Upper lobe of left lung (tissue), 6 donors: ENCODE data around the gene SYNGAP1. TPM values are rescaled to one million over a fixed set of nuclear protein-coding genes. Genes with fewer than 3 reads are reported as not detected.

ENCODE experiments used
- ATAC-seq, 2 donors: fragments of 200-7000 bp; cut with Tn5 transposase; one replicate each; pipeline ENCODE4 v1.9.1; 2022; ENCODE audit warnings: mild to moderate bottlenecking in 2 of 2, moderate library complexity in 2 of 2; ENCODE audit not compliant: low FRiP score in 2 of 2
- DNase-seq, 2 donors: peaks; one replicate each; pipeline ENCODE4 v3.0.0-alpha.2; 2019 to 2020
- H3K27ac ChIP-seq, 4 donors: fragments of 200-600 bp; sonication (generic); one replicate each; pipeline ENCODE4 v1.5.1; 2016 to 2019
- H3K27me3 ChIP-seq, 4 donors: fragments of 200-600 bp; sonication (generic); one replicate each; pipeline ENCODE4 v1.5.1; 2017 to 2019
- H3K36me3 ChIP-seq, 4 donors: fragments of 200-600 bp; sonication (generic); one replicate each; pipeline ENCODE4 v1.5.1; 2016 to 2019
- H3K4me1 ChIP-seq, 4 donors: fragments of 200-600 bp; sonication (generic); one replicate each; pipeline ENCODE4 v1.5.1; 2018 to 2019
- H3K4me3 ChIP-seq, 4 donors: fragments of 200-600 bp; sonication (generic); one replicate each; pipeline ENCODE4 v1.5.1; 2017 to 2019; ENCODE audit warnings: mild to moderate bottlenecking in 2 of 4, moderate library complexity in 1 of 4
- H3K9me3 ChIP-seq, 4 donors: fragments of 200-600 bp; sonication (generic); one replicate each; pipeline ENCODE4 v1.5.1; 2018 to 2019
- CTCF ChIP-seq, 6 experiments: fragments of 450-650 bp in 4 of 6; fragments of 200-600 bp in 2 of 6; sonication (generic) in 2 of 6; IDR thresholded peaks; one replicate each; pipeline ENCODE4 v1.5.1; 2016 to 2019; ENCODE audit warnings: antibody characterized with exemption in 6 of 6
- EP300 ChIP-seq, 4 donors: sonication (generic); formaldehyde crosslinking; IDR thresholded peaks; one replicate each; pipeline ENCODE4 v1.5.1; 2017; ENCODE audit warnings: antibody characterized with exemption in 4 of 4, control low read depth in 2 of 4
- POLR2A ChIP-seq, 4 donors: fragments of 450-650 bp; IDR thresholded peaks; one replicate each; pipeline ENCODE4 v1.5.1; 2016 to 2017; ENCODE audit warnings: antibody characterized with exemption in 4 of 4, mild to moderate bottlenecking in 2 of 4
- POLR2AphosphoS5 ChIP-seq, 2 donors: sonication (generic); formaldehyde crosslinking; IDR thresholded peaks; one replicate each; pipeline ENCODE4 v1.5.1; 2017; ENCODE audit warnings: antibody characterized with exemption in 2 of 2
- WGBS, 2 donors: methylation state at CpG; one replicate each; pipeline ENCODE4 v1.1.5; 2017 to 2018; 5-methylcytosine and 5-hydroxymethylcytosine counted together
- total RNA-seq, 6 donors: library from RNA; depleted of rRNA in 4 of 6; stranded (reverse); fragments of >200 nt in 4 of 6; gene quantifications; one replicate each; pipeline versions ENCODE4 v1.1.0 to v1.2.1, GENCODE V29; 2016 to 2021
- donor health status: DM: no; HTN: no; CAD: no; lungs with moderate emphysema.
- donor health status: DM: no; HTN: yes; CAD: no; lungs with severe emphysema.

Gene SYNGAP1
- total RNA-seq, 6 donors from 2014 or later: 8.2 to 57.6 (median 19.5) TPM

DNA sequence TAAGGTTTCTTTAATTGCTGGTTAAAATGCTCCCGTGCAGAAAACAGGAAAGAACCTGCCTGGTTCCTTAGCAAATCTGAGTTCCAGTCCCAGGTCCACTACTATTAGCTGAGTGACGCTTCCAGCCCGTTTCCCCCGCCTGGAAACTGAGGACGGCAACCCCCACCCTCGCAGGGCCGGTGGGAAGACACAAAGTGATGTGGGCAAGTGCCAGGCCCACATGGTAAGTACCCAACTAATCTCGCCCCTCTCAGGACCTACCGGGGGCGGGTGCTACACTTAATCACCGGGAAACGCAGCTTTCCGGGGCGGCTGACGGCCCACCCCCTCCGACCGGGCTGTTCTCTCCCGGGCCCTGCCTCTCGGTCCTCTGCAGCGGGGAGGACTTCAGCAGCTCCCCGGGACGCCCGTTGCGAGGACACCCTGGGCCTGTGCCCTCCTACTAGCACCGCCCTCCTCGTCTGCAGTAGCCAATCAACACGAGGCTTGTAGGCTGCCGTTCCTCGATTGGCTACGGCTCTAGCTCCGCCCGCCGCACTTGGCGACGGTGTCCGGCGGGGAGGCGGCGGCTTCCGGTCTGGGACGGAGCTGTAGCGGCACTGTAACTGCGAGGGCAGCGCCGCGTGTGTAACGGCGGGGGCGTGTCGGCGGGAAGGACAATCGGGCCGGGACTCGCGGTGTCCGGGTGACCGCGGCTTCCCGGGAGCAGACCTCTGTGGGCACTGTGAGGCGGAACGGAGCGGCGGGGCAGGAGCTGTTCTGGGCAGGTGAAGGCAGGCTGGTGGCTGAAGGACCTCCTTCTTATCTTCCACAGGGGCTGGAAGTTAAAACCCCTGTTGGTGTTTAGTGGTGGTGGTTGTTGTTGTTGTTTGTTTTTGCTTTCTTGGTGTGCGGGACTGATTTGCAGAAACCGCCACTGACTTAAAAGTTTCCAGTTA, 34.4 kb downstream of the SYNGAP1 start, which contains the start of gene ZBTB9:
TSS of gene ZBTB9 (plus strand) at position 568 of the 938 bp plus-strand sequence. CDS start 525 bp downstream, outside the sequence.
- no peaks in the 10 kb centered on the region for H3K27me3 ChIP-seq
- H3K4me3 ChIP-seq: peak within 1 kb of the TSS; percentile 74 to 90 (median 80)
- peak within 1 kb of the TSS; percentile 70 to 91 (median 81) for H3K27ac ChIP-seq
- peak in 2 of 4 donors; percentile 62 to 93 for TF ChIP-seq POLR2A (IDR thresholded peaks at IDR 0.05)
- peak; percentile 88 to 93 for TF ChIP-seq POLR2AphosphoS5 (IDR thresholded peaks at IDR 0.05)
- TF ChIP-seq EP300 (IDR thresholded peaks at IDR 0.05): no peak
- TF ChIP-seq CTCF (IDR thresholded peaks at IDR 0.05): peak in 3 of 6 experiments; percentile 6 to 32 (median 22)
- 0% methylated on average over 10 to 55 of the region's 65 CpGs for WGBS, 2 donors
- peaks cover 17 to 31% (median 21%) of the 10 kb centered on the region in 4 donors for H3K4me1 ChIP-seq
- peak; percentile 99 for ATAC-seq
- no peaks in the 10 kb centered on the region for H3K9me3 ChIP-seq
- DNase-seq: peak; percentile 97
- H3K36me3 ChIP-seq: peaks cover 0 to 9% (median 0%) of the 10 kb centered on the region in 4 donors

DNA sequence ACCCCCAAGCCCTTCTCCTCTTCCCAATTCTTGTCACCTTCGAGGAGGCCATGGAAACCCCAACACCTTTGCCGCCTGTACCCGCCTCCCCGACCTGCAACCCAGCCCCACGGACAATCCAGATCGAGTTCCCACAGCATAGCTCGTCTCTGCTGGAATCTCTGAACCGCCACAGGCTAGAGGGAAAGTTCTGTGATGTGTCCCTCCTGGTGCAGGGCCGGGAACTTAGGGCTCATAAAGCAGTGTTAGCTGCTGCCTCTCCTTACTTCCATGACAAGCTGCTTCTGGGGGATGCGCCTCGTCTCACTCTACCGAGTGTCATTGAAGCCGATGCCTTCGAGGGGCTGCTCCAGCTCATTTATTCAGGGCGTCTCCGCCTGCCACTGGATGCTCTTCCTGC, 35.2 kb downstream of the SYNGAP1 start:
- DNase-seq: no peak
- no peak for ATAC-seq
- Histone ChIP-seq H3K4me1 (peaks cover 15 to 31% (median 21%) of the 10 kb centered on the region in 4 donors), H3K27ac (peak overlapping the region in 2 of 4 donors; percentile 86 to 91), H3K36me3 (peaks cover 0 to 9% (median 0%) of the 10 kb centered on the region in 4 donors), H3K27me3 (no peaks in the 10 kb centered on the region), H3K9me3 (no peaks in the 10 kb centered on the region), H3K4me3 (peak overlapping the region; percentile 61 to 90 (median 80))
- no peak for TF ChIP-seq CTCF (IDR thresholded peaks at IDR 0.05)
- TF ChIP-seq POLR2AphosphoS5 (IDR thresholded peaks at IDR 0.05): no peak
- TF ChIP-seq POLR2A (IDR thresholded peaks at IDR 0.05): no peak
- no peak for TF ChIP-seq EP300 (IDR thresholded peaks at IDR 0.05)
- WGBS, 2 donors: 52 to 53% methylated on average over 15 to 16 of the region's 16 CpGs

DNA sequence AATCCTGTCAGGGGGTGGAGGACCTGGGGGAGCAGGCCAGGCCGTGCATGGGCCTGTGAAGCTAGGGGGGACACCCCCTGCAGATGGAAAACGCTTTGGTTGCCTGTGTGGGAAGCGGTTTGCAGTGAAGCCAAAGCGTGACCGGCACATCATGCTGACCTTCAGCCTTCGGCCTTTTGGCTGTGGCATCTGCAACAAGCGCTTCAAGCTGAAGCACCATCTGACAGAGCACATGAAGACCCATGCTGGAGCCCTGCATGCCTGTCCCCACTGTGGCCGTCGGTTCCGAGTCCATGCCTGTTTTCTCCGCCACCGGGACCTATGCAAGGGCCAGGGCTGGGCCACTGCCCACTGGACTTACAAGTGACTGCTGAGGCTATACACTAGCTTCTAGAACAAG, 36.3 kb downstream of the SYNGAP1 start:
- Histone ChIP-seq H3K36me3 (peaks cover 0 to 9% (median 0%) of the 10 kb centered on the region in 4 donors), H3K9me3 (no peaks in the 10 kb centered on the region), H3K4me3 (no peak overlapping the region), H3K27me3 (no peaks in the 10 kb centered on the region), H3K27ac (no peak overlapping the region), H3K4me1 (peaks cover 14 to 31% (median 18%) of the 10 kb centered on the region in 4 donors)
- WGBS, 2 donors: 93 to 97% methylated on average over 2 to 12 of the region's 12 CpGs
- DNase-seq: no peak
- no peak for ATAC-seq
- TF ChIP-seq POLR2A (IDR thresholded peaks at IDR 0.05): no peak
- no peak for TF ChIP-seq POLR2AphosphoS5 (IDR thresholded peaks at IDR 0.05)
- no peak for TF ChIP-seq EP300 (IDR thresholded peaks at IDR 0.05)
- no peak for TF ChIP-seq CTCF (IDR thresholded peaks at IDR 0.05)

DNA sequence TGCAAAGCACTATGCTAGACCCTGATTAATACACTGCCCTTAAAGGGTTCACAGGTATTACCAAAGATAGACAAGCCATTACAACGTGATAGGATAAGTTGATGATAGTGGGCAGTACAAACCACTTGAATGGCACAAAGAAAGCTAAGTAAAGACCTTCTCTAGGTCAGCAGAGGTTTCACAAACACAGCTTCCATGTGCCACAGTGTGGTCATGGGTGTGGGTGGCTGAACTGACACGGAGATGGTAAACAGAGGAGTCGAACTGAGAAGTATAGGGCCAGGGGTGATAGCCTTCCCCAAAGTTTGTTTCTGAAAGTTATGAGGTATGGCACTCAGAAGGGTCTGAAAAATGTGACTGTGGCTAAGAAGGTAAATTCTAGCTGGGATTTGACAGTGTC, 38.8 kb downstream of the SYNGAP1 start:
- no peak for DNase-seq
- Histone ChIP-seq H3K4me3 (no peak overlapping the region), H3K36me3 (peaks cover 0 to 9% (median 0%) of the 10 kb centered on the region in 4 donors), H3K27me3 (no peaks in the 10 kb centered on the region), H3K9me3 (no peaks in the 10 kb centered on the region), H3K4me1 (peaks cover 7 to 19% (median 8%) of the 10 kb centered on the region in 4 donors), H3K27ac (no peak overlapping the region)
- no peak for ATAC-seq
- TF ChIP-seq CTCF (IDR thresholded peaks at IDR 0.05): no peak
- no peak for TF ChIP-seq POLR2AphosphoS5 (IDR thresholded peaks at IDR 0.05)
- no peak for TF ChIP-seq EP300 (IDR thresholded peaks at IDR 0.05)
- no peak for TF ChIP-seq POLR2A (IDR thresholded peaks at IDR 0.05)
- WGBS, 2 donors: 70 to 71% methylated on average over 3 of the region's 3 CpGs
